ENCODE results near the gene UBXN11.

GRCh38 chr1:26328597-26328996, 22.2 kb upstream of the UBXN11 start:
- TF ChIP-seq CTCF (IDR thresholded peaks at IDR 0.05) (no peak), POLR2A (IDR thresholded peaks at IDR 0.05; ENCODE audit: low read depth) (no peak)

Measured in esophagus muscularis mucosa (tissue), 3 donors.